ENCODE measurements around the gene DNAJB8.

The DNAJB8 gene

DNA sequence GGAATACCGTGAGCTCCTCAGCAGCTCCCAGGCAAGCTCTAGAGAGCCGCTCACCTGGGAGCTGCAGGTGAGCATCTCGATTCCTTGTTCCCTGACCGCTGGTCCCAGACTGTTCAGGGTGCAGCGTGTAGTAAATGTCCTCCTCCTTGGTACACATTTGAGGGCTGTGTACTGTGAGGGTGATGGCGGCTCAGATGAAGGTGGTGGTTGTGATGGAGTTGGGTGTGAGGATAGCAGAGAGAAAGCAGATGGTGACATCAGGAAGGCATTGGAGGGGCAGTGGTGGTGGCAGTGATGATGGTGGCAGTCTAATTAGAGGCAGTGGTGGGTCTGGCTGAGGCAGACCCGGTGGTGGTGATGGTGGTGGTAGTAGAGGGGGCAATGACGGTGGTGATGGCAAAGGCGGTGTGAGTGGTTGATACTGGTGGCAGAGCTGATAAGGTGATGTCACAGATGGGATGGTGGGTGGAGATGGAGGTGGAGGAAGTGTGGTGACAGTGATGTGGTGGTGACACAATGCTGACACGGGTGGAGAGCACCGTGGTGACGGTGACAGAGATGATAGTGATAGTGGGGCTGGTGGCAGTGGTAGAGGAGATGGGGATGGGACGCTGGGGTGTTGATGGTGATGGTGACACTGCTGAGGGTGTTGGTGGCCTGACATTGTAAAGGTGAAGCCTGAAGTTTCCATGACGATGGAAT lies at the start of gene DNAJB8:
Gene DNAJB8, minus strand, starts transcription at position 51 of the 702 bp plus-strand sequence. CDS start 3,645 bp downstream, outside the sequence.
- no peak for DNase-seq (ENCODE audit: low spot score)

DNA sequence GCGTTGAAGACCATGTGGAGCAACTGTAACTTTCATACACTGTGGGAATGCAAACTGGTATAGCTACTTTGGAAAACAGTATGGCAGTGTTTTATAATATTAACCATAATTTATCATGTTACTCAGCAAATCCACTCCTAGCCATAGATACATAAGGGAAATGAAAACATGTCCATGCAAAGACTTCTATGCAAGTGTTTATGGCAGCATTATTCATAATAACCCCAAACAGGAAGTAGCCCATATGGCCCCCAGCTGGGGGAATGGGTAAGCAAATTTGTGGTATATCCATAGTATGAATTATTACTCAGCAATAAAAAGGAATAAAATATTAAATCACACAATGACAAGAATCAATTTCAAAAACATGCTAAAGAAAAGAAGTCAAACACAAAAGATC lies 49.3 kb upstream of the DNAJB8 start:
- DNase-seq (ENCODE audit: low spot score) = no peak

DNA sequence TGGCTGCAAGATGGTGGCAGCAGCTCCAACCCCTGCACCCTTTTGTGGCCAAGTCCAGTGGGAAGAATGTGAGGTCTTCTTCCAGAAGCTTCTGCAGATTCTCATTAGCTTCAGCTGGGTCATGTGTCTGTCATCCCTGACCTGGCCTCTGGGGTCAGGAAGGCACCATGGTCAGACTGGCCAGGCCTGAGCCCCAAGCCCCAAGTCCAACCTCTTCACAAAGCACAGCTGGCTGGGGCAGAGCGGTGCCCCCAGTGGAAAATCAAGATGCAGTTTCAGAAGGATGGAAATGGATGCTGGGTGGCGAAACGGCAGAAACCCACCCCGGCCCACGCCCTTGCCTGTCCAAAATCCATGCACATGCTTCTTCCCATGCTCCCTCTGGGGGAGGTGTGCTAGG lies 42.2 kb upstream of the DNAJB8 start:
- no peak for DNase-seq (ENCODE audit: low spot score)

DNA sequence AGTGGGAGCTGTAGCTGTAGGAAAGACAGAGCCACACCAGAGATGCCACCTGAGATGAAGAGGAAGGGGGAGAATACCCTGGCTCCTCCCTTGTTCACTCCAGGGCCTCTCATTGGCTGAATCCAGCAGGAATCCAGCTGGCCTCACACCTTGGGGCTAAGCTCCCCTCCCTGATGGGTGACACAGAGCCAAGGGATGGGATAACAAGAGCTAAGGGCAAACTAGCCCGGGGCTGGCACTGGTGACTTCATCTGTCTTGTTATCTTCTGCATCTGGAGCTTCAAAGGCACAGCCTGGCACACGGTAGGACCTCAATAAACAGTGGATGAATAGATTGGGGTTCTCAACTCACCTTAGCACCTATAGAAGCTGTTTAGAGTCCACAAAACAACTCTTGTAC lies 40.1 kb upstream of the DNAJB8 start:
- DNase-seq (ENCODE audit: low spot score) = no peak

DNA sequence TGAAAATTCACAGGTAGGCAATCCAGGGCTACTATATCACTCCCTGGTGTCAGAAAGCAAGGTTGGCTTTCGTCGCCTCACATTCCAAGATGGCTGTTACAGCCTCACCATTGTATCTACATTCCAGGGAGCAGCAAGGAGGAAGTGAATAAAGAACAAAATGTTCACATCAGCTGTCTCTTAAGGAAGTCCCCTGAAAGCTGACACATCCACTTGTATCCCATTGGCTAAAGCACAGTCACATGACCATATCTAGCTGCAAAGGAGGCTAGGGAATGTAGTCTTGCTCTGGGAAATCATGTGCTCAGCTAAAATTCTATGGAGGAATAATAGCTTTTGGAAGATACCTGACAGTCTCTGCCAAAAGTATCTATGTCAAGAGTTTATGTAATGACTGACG lies 39.1 kb upstream of the DNAJB8 start:
- DNase-seq (ENCODE audit: low spot score) = no peak

DNA sequence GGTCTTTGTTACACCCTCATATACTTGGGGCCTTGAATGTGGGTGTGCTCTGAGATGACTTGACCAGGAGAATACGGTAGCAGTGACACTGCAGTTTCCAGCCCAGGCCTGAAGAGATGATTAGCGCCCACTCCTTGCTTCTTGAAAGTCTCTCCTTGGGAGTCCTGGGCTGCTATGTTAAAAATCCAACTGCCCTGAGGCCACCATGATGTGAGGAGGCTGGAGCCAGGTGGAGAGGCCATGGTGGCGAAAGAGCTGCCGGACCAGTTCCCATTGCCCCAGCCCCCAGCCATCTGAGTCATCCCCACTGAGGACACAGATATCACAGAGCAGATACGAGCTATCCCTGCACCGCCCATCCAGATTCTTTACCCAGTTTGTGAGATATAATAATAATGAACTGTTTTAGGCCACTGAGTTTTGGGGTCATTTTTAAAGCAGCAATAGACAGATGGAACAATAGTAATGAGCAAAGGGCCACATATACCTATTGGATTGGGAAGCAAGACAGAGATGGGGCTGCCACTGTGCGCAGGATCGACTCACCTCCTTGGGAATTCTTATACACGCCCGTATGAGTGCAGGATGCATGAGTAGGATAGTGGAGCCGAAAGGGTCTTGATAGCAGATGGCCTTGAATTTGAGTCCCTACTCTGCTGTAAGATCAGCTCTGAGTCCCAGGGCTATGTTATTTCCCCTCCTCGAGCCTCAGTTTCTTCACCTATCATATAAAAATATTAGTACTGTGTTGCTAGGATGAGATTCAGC lies 38.5 kb upstream of the DNAJB8 start:
- DNase-seq (ENCODE audit: low spot score) = no peak

DNA sequence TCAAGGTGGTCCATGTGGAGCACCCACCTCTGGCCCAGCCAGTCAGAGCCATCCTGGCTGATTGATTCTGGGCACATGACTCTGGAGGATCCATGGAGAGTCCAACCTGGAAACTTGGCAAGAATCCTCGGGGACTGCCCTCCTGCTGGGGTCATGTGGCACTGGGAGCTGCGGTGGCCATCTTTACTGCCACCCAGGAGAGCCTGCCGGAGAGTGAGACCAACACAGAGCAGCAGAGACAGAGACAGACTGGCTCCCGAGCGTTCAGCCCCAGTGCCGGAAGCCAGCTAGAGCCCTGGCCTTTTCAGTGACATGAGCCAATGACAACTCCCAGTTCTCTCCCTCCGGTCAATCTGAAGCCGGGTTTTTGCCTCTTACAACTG lies 37.8 kb upstream of the DNAJB8 start:
- DNase-seq (ENCODE audit: low spot score) = no peak

- DNase-seq (ENCODE audit: low spot score) = no peak
These were observed 37.3 kb upstream of the DNAJB8 start for GRCh38 chr3:128503751-128504532.

- no peak for DNase-seq (ENCODE audit: low spot score)
These were observed 36.5 kb upstream of the DNAJB8 start for GRCh38 chr3:128503164-128503651.

DNA sequence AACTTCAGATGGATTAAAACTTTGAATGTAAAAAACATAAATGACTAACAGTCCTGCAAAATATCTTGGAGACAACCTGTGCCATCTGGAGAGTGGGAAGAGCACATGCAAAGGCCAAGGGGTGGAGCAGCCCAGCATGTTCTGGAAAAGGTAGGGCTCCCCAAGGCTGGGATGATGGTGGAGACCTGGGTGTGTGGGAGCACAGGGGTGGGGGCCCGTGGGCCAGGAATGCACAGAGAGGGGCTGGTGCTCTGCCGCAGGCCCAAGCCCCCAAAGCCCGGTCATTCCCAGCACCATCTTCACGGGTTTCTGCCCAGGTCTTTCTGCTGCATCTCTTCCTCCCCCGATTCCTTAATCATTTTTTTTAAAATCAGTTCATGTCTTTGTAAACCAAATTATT lies 36.0 kb upstream of the DNAJB8 start:
- DNase-seq (ENCODE audit: low spot score) = no peak

- no peak for DNase-seq (ENCODE audit: low spot score)
These were observed 34.7 kb upstream of the DNAJB8 start for GRCh38 chr3:128501431-128501830.

DNA sequence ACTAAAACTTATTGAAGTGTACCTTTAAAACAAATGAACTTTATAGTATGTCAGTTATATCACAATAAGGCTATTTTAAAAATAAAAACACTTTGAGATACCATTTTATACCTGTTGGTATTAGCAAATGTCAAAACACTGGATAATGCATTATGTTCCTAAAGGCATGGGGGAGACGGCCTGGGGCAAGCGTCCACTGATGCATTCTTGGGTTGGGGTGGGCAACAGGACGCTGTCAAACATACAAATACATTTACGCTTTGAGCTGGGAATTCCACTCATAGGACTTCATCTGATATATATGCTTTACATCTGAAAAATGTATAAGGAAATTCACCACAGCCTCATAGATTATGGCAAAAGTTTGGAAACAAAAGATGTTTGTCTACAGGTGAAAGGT lies 33.9 kb upstream of the DNAJB8 start:
- DNase-seq (ENCODE audit: low spot score) = no peak

GRCh38 chr3:128499724-128500275 lies 33.1 kb upstream of the DNAJB8 start:
- DNase-seq (ENCODE audit: low spot score) = no peak

GRCh38 chr3:128498901-128499530 lies 32.3 kb upstream of the DNAJB8 start:
- no peak for DNase-seq (ENCODE audit: low spot score)

DNA sequence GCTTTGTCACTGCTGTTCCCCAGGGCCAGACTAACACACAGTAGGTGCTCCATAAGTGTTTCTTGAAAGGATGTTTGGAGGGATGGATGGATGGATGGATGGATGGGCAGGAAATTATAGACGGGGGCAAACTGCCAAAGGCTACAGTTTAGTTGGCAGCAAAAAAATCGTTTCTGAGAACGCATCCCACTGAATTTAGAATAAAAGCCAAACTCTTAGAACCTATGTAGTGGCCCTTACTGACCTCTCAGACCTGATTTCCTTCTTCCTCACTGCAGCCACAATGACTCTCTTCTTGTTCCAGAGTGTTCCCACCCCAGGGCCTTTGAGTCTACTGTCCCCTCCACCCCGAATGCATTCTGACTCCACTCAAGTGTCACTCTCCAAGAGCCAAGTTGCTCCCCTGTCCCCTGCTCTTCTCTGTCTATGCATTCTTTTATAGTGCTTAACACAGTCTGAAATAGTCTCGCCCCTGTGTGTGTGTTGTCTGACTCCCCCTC lies 31.5 kb upstream of the DNAJB8 start:
- no peak for DNase-seq (ENCODE audit: low spot score)

DNA sequence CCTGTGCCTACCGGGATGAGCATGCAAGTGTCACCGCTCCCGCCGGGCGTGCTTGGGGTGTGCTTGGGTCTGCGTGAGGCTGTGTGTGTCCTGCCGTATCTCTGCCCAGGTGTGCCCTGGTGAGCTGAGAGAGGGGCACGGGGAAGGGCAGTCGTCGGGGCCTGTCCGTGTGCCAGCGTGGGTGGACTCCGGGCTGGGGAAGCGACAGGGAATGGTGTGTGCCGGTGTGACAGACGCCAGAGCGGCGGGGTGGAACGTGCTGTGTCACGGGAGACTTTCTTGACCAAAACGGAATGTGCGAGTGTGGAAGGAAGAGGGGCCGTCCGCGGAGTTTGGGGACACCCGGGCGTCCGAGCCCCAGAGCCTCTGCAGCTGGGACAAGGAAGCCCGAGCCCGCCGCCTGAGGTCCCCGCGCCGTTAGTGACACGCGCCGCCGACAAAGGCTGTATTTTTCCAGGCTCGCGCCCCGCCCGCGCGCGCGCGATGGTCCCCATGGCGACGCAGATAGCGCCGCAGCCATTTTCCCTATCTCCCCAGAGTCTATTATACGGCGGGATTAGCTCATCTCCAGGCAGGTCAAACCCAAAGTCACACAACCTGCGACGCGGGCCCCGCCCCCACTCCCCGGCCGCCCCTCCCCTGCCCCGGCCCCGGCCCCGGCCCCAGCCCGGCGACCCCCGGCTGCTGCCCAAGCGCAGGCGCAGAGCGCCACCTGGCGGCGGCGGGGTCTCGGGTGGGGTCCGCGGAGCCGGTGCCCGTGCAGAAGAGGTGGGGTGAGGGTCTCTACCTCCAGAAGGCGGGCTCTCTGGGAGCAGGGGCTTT lies 30.8 kb upstream of the DNAJB8 start:
- DNase-seq (ENCODE audit: low spot score) = peak; percentile 96

DNA sequence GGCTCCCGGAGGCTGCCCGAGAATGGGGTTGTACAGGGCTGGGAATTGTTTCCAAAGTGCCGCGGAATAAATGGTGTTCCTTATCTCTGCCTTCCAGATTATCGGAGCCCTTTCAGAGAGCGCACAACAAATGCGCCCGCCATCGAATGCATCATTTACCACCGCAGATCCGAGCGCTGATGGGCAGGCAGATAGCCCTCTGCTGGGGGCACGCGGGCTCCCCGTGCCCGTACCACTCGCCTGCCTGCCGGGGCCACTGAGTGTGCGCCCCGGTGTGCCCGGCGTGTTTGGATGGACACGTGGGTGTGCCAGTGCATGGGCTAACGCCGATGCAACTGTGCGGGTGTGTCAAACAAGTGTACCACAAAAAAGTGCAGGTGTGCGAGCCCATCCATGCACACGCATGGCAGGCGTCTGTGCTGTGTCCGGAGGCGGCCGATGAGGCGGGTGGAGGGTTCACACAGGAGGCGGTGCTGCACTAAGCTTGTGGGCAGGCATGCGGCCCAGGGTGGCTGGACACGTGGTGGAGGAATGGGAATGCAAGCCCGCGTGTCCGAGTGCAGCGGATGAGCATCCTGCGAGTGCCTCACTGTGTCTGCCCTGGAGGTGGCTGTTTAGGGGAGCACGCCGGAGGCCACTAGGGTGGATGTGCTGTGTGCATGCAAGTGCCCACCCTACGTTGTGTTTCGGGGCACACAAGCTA lies 30.1 kb upstream of the DNAJB8 start:
- no peak for DNase-seq (ENCODE audit: low spot score)

DNA sequence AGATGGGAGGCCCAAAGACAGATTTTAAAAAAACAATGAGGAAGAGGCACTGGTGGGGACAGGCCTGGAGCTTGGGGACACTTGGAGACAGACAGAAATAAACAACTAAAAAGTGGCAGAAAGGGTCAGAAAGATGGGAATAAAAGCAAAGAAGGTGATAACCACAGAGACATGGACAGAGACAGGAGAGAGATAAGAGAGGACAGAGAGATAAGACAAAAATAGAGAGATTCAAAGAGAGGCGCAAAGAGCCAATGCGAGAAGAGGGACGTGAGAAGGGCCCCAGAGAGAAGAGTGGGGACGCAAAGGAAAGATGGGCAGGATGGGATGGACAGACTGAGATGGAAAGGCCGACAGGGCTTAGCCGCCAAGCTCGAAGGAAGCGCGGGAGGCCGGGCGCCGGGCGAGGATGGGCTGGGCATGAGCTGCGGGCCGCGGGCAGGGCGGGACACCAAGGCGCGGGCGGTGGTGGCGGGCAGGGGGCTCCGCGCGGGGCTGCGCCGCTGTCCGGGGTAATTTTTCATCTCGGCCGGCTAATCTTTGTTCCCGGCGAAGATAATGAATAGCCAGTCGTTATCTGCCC lies 29.4 kb upstream of the DNAJB8 start:
- no peak for DNase-seq (ENCODE audit: low spot score)

GRCh38 chr3:128495435-128495970 lies 28.8 kb upstream of the DNAJB8 start:
- DNase-seq (ENCODE audit: low spot score) = no peak

DNA sequence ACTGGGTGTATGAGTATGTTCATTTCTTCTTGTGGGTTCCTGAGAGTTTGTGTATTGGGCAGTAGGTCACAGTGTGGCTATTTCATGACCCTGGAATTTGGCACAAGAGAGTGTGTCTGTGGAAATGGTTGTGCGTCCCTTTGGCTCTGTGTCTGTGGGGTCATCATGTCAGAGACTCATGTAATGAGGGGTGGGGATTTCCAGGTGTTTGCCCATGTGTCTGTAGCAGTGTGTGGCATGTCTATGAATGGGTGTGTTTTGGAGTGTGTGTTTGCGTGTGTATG lies 27.6 kb upstream of the DNAJB8 start:
- DNase-seq (ENCODE audit: low spot score) = no peak

Data from HuH-7 (cell line).